HG03108 (cell line): ENCODE measurements around the gene LINGO3.

Experiments
- ATAC-seq: cut with Tn5 transposase; IDR thresholded peaks from one replicate; pipeline ENCODE4 v1.9.1; 2021; ENCODE audit warnings: moderate library complexity; ENCODE audit not compliant: unreplicated experiment

LINGO3 gene

DNA sequence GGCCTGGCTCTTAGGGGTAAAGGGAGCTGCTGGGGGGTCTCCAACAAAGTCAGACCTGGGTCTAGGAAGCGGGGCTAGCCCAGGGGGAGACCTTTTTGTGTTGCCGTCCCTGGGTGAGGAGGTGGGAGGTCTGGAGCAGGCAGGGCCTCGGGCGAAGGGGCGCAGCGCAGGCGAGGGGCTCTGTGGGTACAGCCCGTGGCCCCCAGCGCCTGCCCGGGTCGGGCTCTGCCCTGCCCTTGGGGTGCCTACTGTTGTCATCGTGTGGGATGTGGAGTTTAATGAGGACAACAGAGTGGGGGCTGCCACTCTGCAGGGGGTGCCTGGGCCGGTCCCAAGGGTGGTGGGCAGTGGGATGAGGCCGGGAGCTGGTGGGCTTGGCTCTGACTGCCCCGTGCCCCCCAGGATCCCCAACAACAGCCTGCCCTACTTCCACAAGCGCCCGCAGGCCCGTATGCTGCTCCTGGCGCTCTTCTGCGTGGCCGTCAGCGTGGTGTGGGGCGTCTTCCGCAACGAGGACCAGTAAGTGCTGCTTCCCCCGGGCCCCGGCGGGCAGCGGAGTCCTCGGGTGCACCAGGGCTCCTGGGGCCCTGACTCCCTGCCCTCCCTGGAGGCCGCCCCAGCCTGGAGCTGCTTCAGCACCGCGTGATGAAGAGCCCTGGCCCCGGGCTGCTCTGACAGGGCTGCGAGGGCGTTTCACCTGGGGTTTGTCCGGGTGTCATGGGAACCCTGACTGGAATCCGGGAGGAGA is 32.7 kb upstream of the LINGO3 start:
- ATAC-seq, result no peak

DNA sequence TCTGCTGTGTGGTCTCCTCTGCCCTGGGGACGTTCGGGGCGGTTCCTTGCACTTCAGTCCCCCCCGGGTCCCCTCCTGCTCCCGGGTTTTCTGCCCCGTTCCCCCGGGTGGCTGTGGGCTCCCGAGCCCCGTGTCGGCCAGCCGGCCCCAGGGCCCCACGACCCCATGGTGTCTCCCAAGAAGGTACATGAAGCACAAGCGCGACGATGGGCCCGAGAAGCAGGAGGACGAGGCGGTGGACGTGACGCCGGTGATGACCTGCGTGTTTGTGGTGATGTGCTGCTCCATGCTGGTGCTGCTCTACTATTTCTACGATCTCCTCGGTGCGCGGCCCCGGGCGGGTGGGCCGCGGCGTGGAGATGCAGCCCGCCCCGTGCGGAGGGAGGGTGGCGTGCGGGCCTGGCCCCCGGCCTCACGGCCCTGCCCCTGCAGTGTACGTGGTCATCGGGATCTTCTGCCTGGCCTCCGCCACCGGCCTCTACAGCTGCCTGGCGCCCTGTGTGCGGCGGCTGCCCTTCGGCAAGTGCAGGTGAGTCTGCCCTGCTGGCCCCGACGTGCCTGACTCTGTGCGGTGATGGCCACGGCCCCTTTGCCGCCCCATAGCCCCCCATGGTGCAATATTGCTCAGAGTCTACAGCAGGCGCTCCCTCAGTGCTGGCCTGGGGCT is 31.8 kb upstream of the LINGO3 start:
- ATAC-seq, result no peak

DNA sequence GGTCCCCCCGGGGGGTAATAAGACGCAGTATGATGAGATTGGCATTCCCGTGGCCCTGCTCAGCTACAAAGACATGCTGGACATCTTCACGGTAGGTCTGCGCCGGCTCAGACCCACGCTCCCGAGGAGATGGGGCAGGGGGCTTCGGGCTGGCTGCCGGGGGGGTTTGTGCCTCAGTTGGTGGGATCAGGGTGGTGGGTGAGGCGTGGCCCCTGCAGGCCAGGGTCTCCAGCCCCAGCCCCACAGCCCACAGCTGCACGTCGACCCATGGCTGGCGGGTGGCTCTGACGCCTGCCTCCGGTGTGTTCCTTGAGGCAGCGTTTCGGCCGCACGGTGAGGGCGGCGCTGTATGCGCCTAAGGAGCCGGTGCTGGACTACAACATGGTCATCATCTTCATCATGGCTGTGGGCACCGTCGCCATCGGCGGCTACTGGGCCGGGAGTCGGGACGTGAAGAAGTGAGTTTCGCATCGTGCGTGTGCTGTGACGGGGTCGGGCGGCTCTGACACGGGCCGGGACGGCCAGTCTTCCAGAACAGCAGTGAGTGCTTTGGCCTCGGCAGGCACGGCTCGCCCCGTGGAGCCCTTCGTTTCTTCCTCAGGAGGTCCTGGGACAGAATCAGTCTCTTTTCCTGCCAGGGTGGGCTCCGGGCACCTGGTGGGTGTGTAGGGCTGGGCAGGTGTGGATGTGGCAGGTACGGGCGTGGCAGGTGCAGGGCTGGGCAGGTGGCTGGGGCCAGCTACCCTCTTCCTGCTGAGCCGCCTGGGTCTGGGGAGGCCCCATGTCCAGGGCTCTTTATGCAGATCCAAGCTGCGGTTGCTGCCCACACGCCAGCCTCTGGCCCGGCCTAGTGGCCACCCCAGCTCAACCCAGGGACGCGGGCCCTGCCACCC is 31.0 kb upstream of the LINGO3 start:
- no peak for ATAC-seq

DNA sequence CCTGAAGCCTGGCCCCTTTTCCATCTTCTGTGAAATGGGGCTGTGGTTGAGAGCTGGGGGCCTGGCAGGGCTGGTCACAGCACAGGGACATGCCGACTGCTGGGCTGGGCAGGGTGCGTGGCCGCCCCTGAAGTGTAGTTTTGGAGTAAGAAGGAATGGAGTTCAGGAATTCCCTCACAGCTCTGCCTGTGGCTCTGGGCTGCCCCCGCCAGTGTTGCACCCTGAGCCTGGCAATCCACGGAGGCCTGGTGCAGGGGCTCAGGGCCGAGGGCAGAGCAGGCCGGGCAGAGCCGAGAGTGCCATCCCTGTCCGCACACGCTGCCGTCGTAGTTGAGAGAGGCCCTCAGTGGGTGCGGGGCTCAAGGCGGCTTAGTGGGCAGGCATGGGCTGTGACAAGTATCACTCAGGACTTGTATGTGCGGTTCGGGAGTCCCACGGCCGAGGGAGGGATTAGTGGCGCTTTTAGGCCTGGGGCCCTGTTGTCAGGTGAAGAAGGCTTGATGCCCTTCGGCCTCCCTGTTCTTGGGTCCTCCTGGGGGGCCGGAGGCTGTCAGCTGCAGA is 30.2 kb upstream of the LINGO3 start:
- no peak for ATAC-seq

DNA sequence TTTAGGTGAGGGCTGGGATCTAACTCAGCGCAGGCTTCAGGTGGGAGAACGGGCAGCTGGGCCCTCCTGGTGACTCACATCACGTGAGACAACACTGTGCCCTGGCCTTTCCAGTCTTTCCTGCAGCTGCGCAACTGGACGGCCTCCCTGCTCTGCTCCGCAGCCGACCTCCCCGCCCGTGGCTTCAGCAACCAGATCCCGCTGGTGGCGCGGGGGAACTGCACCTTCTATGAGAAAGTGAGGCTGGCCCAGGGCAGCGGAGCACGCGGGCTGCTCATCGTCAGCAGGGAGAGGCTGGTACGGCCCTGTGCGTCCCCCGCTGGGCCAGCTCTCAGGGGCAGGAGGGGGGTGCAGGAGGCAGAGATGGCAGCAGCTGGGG is 29.4 kb upstream of the LINGO3 start:
- no peak for ATAC-seq

DNA sequence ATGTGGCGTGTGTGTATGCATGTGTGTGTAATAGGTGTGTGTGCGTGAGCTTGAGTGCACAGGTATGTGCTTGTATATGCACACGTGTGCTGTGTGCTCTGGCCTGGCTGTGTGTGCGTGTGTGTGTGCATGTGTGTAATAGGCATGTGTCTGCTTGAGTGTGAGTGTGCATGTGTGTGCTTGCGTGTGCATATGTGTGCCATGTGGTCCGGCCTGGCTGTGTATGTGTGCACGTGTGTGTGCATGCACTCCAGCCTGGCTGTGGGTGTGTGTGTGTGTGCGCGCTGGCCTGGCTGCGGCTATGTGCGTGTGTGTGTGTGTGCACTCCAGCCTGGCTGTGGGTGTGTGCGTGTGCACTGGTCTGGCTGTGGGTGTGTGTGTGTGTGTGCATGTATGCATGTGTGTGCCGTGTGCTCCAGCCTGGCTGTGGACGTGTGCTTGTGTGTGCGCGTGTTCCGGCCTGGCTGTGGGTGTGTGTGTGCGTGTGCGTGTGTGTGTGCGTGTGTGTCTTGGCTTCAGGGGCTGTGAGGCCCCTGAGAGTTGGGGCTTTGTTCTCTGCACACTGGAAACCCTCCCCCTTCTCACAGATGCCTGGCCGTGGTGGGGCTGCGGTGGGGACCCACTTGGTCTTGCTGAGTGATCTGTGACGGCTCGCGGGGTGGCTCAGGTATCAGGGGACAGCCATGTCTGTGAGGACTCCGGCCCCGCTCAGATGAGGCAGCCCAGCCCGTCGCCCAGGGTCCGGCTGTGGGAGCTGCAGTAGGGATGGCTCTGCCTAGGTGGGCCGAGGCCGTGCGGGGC is 28.8 kb upstream of the LINGO3 start:
- no peak for ATAC-seq

DNA sequence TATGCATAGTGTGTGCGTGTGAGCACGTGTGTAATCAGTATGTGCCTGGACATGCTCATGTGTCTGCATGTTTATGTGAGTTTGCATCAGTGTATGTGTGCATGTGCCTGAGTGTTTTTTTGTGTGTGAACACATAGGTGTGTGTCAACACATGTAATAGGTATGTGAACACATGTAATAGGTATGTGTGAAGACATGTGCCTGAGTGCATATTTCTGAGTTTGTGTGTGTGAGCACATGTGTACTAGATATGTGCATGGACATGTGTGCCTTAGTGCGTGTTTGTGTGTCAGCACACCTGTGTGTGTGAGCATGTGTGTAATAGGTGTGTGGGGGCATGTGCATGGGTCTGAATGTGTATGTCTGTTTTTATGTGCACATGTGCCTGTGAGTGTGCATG is 27.9 kb upstream of the LINGO3 start:
- ATAC-seq, result no peak

DNA sequence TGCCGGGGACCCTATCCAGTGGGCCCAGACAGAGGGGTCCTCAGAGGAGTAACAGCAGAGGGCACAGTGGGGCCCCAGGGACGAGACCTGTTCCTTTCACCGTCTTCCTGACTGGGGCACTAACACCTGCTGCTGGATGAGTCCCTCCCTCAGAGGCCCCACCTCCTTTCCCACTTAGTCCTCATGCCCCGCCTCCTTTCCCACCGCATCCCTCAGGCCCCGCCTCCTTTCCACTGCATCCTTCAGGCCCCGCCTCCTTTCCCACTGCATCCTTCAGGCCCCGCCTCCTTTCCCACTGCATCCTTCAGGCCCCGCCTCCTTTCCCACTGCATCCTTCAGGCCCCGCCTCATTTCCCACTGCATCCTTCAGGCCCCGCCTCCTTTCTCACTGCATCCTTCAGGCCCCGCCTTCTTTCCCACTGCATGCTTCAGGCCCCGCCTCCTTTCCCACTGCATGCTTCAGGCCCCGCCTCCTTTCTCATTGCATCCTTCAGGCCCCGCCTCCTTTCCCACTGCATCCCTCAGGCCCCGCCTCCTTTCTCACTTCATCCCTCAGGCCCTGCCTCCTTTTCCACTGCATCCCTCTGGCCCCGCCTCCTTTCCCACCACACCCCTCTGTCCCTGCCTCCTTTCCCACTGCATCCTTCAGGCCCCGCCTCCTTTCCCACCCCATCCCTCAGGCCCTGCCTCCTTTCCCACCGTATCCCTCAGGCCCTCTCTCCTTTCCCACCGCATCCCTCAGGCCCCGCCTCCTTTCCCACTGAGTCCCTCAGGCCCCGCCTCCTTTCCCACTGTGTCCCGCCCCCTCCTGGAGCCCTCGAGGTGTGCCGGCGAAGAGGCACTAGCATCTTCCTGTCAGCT is 27.3 kb upstream of the LINGO3 start:
- ATAC-seq, result no peak

DNA sequence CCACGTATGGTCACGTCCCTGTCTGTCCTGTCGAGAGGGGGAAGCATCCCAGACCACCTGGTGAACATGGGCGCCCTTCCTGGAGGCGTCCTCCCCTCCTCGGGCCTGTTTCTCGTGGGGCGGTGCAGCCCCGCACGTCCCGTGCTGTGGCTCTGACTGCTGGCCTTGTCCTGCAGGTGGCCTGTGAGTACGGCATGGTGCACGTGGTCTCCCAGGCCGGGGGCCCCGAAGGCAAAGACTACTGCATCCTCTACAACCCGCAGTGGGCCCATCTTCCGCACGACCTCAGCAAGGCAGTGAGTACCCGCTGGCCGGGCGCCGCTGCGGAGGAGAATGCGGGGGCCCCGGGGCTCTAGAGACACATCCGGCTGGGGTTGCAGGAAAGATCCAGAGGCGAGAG is 26.5 kb upstream of the LINGO3 start:
- ATAC-seq, result no peak

DNA sequence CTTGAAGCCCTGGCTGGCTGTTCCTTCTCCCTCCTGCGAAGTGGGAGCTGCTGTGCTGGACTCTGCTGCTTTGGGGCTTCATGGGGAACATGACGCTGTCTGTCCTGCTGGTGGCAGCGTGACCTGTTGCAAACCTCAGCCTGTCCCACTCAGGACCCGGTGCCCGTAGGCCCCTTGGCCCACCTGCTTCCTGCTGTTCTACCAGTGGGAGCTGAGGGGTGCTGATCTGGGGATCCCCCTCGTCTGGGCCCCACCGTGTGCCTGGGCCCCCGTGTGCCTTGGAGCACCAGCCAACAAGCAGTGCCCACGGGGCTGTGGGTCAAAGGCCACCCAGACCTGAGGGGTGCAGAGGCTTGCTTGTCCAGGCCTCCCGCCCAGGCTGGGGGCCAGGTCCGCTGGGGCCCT is 25.9 kb upstream of the LINGO3 start:
- no peak for ATAC-seq

DNA sequence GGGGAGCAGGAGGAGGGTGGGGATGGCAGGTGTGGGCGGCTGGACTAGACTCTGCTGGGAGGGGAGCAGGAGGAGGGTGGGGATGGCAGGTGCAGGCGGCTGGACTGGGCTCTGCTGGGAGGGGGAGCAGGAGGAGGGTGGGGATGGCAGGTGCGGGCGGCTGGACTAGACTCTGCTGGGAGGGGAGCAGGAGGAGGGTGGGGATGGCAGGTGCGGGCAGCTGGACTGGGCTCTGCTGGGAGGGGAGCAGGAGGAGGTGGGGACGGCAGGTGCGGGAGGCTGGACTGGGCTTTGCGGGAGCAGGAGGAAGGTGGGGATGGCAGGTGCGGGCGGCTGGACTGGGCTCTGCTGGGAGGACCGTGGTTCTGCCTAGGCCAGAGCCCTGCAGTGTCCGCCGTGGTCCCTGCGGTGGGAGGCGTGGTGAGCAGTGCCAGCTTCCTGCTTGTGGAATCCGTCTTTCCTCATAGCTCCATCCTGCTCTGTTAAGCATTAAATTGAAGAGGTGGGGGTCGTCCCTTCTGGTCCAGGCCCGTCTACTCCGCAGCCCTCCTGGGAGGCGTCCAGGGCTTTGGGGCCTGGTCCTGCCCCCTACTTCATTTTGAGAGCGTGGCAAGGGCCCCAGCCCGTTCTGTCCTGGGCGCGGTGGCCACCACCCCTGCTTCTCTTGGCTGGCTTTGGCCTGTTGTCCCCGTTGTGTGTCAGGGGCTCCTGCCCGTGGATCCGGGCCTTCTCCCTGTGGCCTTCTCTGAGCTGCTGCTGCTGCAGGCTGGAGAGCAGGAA is 25.3 kb upstream of the LINGO3 start:
- no peak for ATAC-seq

DNA sequence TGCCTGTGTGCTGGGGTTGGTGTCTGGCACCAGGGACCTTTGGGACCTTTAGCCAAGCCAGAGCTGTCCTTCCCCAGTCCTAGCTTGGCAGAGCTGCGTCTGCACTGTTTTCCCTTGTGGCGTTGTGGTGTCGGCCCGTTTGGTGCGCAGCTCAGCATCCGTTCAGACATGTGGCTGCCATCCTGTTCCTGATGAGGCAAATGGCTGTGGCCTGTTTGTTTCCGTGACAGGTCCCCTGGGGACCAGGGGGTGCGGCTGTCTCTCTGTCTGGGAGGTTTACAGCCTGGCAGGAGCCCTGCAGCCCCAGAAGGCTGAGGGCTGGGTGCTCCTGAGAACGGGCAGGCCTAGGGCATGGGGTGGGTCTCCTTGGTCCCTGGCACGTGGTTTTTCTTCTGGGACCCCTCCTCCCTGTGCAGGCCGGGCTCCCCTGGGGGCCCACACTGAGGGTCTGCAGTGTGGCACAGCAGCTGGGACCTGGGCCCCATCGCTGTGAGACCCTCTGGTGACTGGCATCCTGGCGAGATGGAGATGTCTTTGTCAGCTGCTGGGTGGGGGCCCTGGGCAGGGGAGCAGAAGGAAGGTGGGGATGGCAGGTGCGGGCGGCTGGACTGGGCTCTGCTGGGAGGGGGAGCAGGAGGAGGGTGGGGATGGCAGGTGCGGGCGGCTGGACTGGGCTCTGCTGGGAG is 24.5 kb upstream of the LINGO3 start:
- ATAC-seq, result no peak

DNA sequence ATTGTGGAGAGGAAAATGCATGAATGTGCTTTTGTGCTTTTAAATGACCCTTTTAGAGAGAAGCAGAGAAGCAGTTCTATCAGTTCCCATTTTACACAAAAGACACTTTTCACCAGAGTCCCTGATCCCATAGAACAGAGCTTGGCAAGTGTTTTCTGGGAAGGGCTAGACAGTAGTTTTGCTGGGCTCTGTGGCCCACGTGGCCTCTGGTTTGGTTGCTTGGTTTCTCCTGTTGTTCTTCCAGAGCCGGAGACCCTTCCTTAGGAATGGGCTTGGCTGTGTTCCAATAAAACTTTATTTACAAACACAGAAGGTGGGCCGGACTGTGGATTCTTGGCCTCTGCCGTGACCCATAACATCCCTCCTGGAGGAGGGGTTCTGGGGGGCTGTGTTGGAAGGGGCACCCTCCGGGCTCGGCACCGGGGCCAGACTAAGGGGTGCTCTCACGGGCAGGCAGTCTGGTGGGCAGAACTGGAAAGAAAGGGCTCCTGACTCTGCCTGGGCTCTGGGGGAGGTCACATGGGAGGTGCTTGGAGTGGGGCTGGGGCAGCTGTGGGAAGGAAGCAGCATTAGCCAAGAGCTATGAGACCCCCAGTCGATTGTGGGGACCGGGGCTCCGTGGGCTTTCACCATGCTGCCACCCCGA is 23.8 kb upstream of the LINGO3 start:
- ATAC-seq, result no peak

DNA sequence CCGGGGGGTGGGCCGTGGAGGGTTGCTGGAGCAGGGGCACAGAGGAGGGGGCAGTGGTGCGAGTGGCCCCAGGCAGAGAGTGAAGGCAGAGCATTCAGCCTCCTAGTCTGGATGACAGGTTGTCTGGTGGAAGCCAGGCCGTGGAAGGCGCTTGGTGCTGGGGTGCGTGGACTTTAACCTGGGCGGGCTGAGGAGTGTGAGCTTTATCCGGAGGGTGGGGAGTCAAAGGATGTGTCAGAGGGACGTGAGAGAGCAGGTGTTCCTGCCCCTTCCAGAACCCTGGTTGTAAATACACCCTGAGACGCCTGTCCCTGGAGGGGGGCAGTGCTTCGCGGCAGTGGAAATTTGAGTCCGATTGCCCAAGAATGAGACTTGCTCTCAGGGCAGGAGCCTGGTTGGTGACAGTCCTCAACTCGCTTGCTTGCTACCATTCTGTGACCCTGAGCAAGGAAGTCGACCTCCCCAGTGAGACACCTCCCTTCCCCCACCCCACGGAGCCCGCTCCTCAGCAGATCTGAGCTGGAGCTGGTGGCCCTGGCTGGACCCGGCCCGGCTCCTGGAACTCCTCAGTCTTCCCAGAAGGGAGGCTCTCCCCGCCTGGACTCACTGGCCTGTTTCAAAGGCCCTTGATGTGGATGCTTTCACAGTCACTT is 22.8 kb upstream of the LINGO3 start:
- no peak for ATAC-seq

DNA sequence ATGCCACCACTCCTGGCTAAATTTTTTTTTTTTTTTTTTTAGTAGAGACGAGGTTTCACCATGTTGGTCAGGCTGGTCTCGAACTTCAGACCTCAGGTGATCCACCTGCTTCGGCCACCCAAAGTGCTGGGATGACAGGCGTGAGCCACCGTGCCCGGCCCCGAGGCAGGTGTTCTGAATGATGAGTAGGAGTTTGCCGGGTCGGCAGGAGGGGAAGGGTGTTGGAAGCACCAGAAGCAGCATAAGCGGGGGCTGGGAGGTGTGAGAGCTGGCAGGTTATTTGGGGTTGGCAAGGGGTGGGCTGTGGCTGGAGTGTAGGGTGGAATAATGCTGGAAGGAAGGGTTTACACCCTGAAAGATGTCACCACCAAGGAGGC is 22.3 kb upstream of the LINGO3 start:
- no peak for ATAC-seq

DNA sequence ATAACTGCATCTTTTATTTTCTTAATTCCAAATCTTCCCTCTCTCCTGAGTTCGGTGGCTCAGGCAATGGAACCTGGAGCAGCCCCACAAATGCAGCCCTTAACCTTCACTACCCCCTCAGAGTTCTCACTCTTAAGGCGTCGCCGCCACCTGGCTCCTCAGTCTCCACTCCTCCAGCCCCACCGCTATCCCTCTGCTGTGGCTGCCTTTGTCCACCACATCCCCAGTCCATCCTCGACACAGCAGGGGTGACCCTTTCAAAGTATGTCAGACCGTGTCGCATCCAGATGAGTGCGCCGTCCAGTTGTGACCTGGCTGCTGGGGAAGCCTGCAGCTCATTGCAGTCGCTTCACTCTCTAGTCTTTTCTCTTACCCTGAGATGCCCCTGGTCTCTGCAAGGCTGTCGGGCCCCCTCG is 21.6 kb upstream of the LINGO3 start:
- no peak for ATAC-seq

DNA sequence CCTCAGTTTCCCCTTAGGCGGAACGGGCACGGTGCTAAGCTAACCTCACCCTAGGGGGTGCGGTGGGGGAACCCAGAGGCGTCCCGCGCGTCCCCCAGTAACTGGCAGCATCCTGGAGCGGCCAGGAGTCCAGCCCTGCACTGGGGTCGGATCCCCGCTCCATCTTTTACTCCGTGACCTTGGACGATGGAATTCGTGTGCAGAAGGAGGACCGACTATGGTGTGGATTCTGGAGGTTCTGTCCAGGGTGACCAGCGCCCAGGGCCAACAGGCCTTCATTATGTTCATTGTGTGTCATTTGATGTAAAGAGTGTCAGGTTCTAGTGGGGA is 21.2 kb upstream of the LINGO3 start:
- no peak for ATAC-seq
